B cell (primary cell): Measurements from ENCODE around the gene CSRP3.

Source experiments
- CTCF ChIP-seq: fragments of 200-600 bp; IDR thresholded peaks from one replicate; pipeline ENCODE4 v1.8.0; 2022; ENCODE audit warnings: antibody characterized with exemption, mild to moderate bottlenecking
- EZH2 ChIP-seq: IDR thresholded peaks from 2 replicates; pipeline ENCODE4 v1.6.1; 2012; ENCODE audit warnings: borderline replicate concordance, low read depth, mild to moderate bottlenecking, moderate library complexity, low read length; ENCODE audit not compliant: insufficient read depth, poor library complexity, severe bottlenecking

DNA sequence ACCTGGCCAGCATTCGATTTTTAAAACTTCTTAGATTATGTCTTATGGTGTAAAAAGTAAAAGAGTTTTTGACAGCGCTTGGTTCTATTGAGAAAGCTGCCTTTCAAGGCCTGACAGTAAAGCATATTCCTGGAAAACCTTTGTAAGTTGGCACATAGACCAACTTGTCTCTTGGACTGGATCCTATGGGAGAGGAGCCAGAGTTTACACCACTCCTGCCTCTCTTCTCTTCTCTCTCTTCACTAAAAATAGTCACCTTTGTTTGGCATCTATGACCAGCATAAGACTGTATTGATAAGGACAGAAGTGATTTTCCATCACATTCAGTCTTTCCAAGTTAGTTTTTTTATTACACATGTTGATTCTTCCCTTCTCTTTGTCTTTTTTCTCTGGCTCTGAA lies 33.7 kb downstream of the CSRP3 start:
- TF ChIP-seq CTCF (no peak), EZH2 (no peak)
